ENCODE data around the gene SPECC1L.
"Not testable (repeated sequence)": the region's sequence is repeated elsewhere in the genome, so short reads cannot be mapped to it uniquely, and the experiment has no call there.

- TF ChIP-seq CTCF (IDR thresholded peaks at IDR 0.05; ENCODE audit: borderline replicate concordance, extremely low read depth, low read length, poor library complexity, severe bottlenecking); EZH2 (IDR thresholded peaks at IDR 0.05; ENCODE audit: borderline replicate concordance, low read depth, low read length, severe bottlenecking): not testable (repeated sequence)
Observed at GRCh38 chr22:24317511-24317910, 46.9 kb downstream of the SPECC1L start.
